OCI-LY7 (cell line): ENCODE measurements around the gene ALK.

ENCODE experiments used
- CTCF ChIP-seq: fragments of 200-600 bp; sonication (generic); conservative IDR thresholded peaks from 2 replicates; pipeline ENCODE4 v1.5.1; 2014; ENCODE audit warnings: mild to moderate bottlenecking, antibody characterized with exemption, low read length, moderate library complexity, mixed read lengths
- EZH2phosphoT487 ChIP-seq: fragments of 200-600 bp; sonication (generic); IDR thresholded peaks from 2 replicates; pipeline ENCODE4 v1.6.1; 2018; ENCODE audit warnings: low read depth, borderline replicate concordance, mild to moderate bottlenecking, mixed run types, antibody characterized with exemption, low read length, moderate library complexity, mixed read lengths

DNA sequence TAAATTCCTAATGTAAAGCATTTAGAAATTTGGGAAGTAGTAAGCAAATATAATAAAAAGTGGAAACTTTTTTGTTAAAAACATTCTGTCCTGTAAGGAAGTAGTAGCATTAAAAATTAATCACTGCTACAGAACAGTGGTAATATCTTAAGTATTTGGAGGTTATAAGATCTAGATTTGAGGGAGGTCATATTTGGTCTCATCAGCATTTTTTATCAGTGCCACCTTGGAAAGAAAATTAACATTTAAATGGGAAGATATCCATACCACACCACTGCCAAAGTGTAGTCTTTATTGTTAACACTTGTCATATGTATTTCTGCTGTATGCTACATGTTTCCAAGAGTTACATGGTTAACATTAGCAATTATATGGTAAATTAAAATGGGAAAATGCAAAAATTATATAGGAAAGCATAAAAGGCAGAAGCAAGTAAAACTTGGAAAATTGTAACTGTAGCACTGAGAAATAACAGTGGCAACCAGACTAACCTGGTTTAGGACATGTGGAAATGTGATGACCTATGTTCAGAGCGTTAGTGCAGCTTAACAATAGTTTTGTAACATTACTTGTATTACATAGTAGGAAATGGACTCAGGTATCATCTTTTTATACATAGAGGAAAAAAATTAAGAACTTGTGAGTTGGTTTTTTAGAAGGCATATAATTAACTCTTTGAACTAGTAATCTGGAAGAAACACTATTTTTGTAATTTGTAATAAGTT, 759.0 kb downstream of the ALK start:
- TF ChIP-seq CTCF = no peak
- TF ChIP-seq EZH2phosphoT487 = no peak
